ENCODE results near the gene ENOX1. TPM values are rescaled to one million over a fixed set of nuclear protein-coding genes. Genes with fewer than 3 reads are reported as not detected.

ENOX1 gene
- total and polyA plus RNA-seq, 2 of the 8 experiments (the other 6 are each of a cell fraction or from before 2014, with no cell fraction given), result 0.23 to 0.37 TPM

- TF ChIP-seq TBP (IDR thresholded peaks at IDR 0.05; ENCODE audit: low read depth, low read length), result no peak
These were observed 11.1 kb upstream of the ENOX1 start (continued) for GRCh38 chr13:43797869-43798268.

Measured in H1 (cell line).